ENCODE data around the gene CLEC10A. TPM values are rescaled to one million over a fixed set of nuclear protein-coding genes. Genes with fewer than 3 reads are reported as not detected.
"Not testable (repeated sequence)": the region's sequence is repeated elsewhere in the genome, so short reads cannot be mapped to it uniquely, and the experiment has no call there.

Gene CLEC10A
- 1.8 and 3.5 TPM in 2 replicates for total RNA-seq

- no peak for DNase-seq (ENCODE audit: low read depth in 2 of 2)
Observed at GRCh38 chr17:7079581-7080455, at the start of gene CLEC10A. Gene CLEC10A (minus strand): TSS chr17:7080251. CDS start chr17:7078812, 1,439 bp downstream.

- DNase-seq (ENCODE audit: low read depth in 2 of 2) = no peak
Observed at GRCh38 chr17:7129311-7129710, 49.3 kb upstream of the CLEC10A start.

- DNase-seq (ENCODE audit: low read depth in 2 of 2) = no peak
Observed at GRCh38 chr17:7128160-7128559, 48.1 kb upstream of the CLEC10A start.

GRCh38 chr17:7127501-7127900 is 47.5 kb upstream of the CLEC10A start:
- not testable (repeated sequence) for DNase-seq (ENCODE audit: low read depth in 2 of 2)

DNA sequence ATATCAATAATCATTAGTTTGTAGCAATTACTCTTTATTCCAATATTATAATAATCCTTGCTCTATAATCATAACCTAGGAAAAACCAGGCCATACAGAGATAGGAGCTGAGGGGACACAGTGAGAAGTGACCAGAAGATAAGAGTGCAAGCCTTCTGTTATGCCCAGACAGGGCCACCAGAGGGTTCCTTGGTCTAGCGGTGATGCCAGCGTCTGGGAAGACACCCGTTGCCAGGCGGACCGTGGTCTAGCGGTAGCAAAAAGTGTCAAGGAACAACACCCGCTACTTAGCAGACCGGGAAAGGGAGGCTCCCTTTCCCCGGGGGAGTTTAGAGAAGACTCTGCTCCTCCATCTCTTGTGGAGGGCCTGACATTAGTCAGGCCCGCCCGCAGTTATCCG is 46.3 kb upstream of the CLEC10A start:
- not testable (repeated sequence) for DNase-seq (ENCODE audit: low read depth in 2 of 2)

GRCh38 chr17:7124923-7125322 is 44.9 kb upstream of the CLEC10A start:
- DNase-seq (ENCODE audit: low read depth in 2 of 2) = no peak

DNA sequence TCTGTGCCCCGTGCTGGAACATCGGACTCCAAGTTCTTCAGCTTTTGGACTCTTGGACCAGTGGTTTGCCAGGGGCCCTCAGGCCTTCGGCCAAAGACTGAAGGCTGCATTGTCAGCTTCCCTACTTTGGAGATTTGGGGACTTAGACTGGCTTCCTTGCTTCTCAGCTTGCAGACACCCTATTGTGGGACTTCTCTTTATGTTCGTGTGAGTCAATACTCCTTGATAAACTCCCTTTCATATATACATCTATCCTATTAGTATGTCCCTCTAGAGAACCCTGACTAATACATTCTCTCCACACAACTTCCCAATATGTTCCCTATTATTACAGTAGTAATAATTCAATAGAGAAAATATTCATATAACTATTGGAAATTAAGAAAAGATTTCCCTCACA is 43.8 kb upstream of the CLEC10A start:
- DNase-seq (ENCODE audit: low read depth in 2 of 2) = no peak

- peak in 1 of 2 donors; percentile 36 for DNase-seq (ENCODE audit: low read depth in 2 of 2)
Observed at GRCh38 chr17:7122381-7122780, 42.3 kb upstream of the CLEC10A start.

DNA sequence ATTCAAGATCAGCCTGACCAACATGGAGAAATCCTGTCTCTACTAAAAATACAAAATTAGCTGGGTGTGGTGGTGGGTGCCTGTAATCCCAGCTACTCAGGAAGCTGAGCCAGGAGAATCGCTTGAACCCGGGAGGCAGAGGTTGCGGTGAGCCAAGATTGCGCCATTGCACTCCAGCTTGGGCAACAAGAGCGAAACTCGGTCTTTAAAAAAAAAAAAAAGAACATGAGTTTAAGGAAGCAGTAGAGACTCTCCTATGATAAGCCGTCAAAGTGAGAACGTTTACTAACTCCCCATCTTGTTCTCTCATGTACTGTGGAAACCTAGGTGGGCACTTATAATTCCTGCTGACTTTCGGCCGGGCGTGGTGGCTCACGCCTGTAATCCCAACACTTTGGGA is 40.6 kb upstream of the CLEC10A start:
- DNase-seq (ENCODE audit: low read depth in 2 of 2) = not testable (repeated sequence)

DNA sequence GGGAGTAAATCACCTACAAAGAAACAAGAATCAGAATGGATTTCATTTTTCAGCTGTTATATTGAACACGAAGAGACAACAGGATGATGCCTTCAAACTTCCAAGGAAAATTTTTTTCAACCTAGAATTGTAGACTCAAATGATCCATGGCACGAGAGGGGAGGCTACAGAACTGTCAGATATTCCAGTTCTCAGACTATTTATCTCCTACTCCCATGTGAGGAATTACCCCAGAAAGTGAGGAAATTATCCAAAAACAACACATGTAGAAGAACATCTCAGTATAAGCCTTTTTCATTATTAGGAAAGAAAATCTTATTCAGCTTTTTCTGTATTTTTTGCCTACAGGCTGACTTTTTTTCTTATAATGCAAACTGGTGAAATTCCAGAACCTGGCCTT is 40.1 kb upstream of the CLEC10A start:
- no peak for DNase-seq (ENCODE audit: low read depth in 2 of 2)

- no peak for DNase-seq (ENCODE audit: low read depth in 2 of 2)
Observed at GRCh38 chr17:7119314-7119713, 39.3 kb upstream of the CLEC10A start.

DNA sequence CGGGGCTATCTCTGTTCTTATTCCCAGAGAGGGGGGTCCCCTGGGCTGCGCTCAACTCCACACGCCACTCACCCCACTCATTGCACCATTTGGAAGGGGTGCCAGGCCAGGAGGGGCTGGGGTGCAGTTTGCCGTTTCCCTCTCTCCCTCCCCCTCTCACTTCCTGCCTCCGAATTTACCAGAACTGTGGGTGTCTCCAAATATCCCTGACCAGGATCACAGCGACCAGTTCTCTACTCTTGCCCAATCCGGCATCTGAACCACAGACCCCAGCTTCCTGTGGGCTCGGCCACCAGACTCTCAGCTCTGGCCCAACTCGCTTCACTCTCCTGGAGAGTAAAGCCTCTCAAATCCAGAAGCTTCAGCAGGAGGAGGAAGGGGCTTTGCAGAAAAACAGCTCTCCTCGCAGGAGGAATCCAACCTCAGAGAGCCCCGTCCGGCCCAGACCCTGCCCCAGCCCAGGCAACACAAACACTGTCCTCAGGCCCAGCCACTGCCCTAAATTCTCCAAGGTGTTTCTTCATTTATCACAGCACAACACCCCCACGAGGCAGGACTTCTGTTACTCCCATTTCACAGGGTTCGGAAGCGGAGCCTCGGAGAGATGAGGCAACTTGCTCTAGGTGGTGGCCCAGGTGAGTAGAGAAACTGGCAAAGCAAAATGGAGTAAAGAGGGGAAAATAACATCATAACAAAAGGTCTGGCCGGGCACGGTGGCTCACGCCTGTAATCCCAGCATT is 35.0 kb upstream of the CLEC10A start:
- DNase-seq (ENCODE audit: low read depth in 2 of 2) = no peak

GRCh38 chr17:7114241-7114874 is 34.3 kb upstream of the CLEC10A start, which contains the start of gene ASGR2:
Gene ASGR2 (minus strand): TSS chr17:7114822. CDS start chr17:7114240, 582 bp downstream.
- no peak for DNase-seq (ENCODE audit: low read depth in 2 of 2)

- DNase-seq (ENCODE audit: low read depth in 2 of 2) = no peak
Observed at GRCh38 chr17:7113273-7114071, 33.4 kb upstream of the CLEC10A start.

DNA sequence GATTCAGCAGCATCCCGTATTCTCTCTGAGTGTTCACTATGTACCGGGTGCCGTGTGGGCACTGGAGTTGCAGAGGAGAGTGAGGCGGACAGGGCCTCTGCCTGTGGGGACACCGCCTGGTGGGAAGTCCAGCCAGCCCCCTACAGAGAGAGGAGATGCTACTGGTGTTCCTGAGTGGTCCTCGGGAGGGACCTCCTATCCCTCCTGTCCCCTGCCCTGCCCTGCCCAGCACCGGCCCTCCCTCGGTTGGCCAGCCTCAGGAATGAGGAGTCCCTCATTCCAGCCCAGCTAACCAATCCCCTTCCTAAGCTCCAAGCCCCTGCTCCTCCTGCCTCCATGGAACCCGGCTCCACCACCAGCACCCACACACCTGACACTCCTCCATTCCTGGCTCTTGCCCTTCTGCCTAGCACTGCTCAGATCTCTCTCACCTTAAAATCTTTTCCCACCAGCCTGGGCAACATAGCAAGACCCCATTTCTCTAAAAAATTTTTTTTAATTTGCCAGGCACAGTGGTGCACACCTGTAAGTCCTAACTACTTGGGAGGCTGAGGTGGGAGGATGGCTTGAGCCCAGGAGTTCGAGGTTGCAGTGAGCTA is 32.6 kb upstream of the CLEC10A start:
- no peak for DNase-seq (ENCODE audit: low read depth in 2 of 2)

DNA sequence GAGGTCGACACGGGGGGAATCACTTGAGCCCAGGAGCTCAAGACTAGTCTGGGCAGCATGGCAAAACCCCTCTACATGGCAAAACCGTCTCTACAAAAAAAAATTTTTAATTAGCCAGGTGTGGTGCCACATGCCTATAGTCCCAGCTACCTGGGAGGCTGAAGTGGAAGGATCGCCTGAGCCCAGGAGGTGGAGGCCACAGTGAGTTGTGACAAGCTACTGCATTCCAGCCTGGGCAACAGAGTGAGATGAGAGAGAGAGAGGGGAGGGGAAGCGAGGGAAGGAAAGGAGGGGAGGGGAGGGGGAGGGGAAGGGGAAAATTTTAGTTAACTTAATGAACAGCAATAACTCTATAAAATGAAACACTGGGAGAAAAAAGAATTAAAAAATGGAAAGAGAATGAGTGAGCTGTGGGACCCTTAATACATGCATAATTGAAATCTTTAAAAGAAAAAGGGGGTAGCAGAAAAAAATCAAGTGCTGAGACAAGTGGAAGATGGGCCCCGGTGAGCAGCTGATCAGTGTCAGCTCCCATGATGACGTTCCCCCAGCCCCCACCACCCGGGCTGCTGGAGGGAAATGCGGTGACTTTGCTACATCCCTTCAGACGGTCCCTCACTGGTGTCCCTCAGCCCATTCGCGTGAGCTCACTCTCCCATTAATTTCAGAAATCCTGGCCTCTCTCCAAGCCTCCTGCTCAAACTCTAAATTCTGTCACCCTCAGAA is 31.9 kb upstream of the CLEC10A start:
- DNase-seq (ENCODE audit: low read depth in 2 of 2) = no peak

DNA sequence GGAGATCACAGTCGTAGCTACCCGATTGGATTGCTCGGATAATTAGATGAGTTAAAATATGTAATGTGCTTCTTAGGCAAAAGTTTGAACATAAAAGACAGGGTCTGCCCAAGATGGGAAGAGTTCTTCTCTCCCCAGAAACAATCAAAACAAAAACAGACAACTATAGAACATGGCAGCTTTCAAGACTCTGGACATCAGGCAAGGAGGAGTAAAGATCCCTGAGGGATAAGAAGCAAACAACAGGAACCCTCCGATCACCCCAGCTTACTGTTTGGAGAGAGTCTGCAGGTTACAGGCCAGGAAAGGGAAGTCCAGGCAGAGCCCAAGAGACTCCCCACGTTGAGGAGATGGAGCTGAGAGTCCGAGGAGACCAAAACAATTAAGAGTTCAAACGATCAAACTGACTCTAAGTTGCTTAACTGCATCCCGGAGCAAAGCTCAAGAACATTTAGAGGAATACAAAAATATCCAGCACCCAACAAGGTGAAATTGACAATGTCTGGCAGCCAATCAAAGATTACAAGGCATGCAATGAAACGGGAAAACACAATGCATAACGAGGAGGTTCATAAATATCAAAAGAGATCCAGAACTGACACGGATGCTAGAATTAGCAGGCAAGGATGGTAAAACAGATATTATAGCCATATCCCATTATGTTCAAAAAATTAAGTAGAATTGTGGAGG is 30.7 kb upstream of the CLEC10A start:
- DNase-seq (ENCODE audit: low read depth in 2 of 2) = no peak

DNA sequence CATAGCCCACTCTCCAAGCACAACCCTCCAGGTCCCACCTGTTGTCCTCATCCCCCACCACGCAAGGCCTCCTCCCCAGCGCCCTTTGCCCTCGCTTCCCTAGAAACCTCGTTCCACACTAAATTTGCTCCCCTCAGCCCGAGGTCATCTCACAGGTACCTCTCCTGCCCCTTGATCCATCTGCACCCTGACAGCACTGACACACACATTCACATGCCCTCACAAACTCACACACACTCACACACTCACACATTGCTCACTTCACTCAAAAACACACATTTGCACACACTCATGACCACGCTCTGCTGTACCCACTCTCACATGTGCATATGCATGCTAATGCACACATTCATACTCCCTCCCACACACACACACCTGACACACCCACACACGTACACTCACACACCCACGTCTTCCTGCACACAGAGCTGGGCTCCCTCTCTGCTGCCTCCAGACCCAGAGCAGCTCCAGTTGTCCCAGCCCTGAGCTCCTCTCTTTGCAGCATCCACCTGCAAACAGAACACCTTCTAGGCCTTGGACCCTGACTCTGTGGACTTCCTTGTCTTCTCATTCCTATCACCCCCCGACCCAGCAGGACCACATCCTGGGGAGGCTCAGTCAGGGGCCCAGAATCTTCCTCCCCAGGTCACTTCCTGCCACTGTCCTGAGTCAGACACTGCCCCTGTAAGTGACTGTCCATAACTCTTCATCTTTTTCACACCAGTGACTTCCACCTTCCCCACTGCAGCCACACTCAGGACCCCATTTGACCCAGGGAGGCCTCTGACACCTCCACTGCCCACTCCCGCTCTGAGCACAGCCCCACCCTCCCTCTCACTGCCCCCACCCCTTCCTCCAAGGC is 29.6 kb upstream of the CLEC10A start:
- DNase-seq (ENCODE audit: low read depth in 2 of 2) = no peak

DNA sequence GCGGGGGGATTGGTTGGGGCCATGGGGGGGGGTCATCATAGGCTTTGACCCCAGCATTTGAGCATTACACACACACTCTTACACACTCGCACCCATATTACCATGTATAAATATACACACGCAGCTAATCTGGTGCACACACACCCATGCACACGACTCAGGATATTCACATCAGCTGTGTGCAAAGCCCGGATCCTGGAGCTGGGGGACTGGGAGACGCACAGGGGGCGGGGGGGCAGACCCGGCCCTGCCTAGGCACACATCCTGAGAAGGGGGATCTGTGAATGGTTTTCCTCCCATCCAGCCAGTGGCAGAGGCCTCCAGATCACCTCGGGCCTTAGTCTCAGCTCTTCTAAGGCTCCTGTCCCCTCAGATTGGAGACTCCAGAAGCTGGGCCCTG is 28.9 kb upstream of the CLEC10A start:
- DNase-seq (ENCODE audit: low read depth in 2 of 2) = no peak
